CD4-positive, alpha-beta T cell treated with Interleukin-15 for 4 hours (primary cell): ENCODE measurements around the gene RANBP9.

ENCODE experiments used
- DNase-seq: peaks from one replicate; pipeline ENCODE4 v3.0.0-alpha.2; 2020; ENCODE audit warnings: low spot score

Gene RANBP9

DNA sequence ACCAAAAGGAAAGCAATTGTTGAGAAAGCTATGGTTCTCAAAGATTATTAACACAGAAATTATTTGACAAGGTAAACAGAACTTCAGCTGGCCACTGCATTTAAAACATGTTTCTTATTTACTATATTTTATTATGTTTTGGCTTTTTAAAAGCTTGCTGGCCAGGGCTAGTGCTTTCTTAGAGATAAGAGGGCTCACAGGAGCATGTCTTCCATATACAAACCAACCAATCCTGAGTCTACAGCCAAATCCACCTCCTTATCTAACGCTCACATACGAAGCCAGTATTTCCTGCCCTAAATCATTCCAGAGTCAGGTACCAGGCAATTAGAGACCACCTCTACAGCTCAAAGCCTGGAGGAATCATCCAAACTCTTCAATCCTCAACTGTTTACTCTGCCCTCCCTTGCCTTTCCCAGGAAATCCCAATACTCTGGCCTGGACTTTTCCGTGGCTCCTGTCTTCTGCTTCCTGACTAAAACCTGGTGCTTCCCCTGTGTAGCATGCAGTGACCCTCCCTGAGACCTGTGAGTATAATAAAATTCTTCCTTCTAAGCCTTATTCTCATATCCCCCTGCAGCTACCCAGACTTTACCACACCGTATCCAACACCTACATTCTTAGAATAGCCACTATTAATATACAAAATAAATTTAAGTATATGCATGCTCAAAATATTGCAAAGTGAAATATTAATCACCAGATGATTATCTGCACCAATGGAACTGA, 33.2 kb downstream of the RANBP9 start:
- DNase-seq, result no peak

DNA sequence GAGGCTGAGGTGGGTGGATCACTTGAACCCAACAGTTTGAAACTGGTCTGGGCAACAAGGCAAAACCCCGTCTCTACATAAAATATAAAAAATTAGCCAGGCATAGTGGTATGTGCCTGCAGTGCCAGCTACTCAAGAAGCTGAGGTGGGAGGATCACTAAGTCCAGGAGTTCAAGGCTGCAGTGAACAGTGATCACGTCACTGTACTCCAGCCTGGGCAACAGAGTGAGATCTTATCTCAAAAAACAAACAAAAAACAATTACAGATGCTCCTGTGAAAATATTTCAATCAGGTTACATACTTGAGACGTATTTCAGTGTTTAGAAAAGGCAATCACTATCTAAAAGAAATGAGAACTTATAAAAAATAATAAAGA, 33.8 kb downstream of the RANBP9 start:
- no peak for DNase-seq

DNA sequence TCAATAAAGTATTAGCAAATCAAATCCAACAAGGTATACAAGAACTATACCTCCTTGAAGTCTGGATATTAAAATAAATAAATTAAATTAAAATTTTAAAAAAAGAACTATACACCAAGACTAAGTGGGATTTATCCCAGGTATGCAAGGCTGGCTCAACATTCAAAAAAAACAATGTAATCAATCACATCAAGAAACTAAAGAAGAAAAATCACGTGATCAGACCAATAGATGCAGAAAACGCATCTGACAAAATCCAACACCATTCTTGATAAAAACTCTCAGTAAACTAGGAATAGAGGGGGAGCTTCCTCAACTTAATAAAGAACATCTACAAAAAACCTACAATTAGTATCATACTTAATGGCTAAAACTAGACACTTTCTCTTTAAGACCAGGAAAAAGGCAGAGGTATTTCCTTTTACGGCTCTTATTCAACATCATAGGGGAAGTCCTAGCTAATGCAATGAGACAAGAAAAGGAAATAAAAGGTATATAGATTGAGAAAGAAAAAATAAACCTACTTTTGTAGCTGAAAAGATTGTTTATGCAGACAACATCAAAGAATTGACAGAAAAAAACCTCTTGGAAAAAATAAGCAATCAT, 35.0 kb downstream of the RANBP9 start:
- DNase-seq, result no peak

DNA sequence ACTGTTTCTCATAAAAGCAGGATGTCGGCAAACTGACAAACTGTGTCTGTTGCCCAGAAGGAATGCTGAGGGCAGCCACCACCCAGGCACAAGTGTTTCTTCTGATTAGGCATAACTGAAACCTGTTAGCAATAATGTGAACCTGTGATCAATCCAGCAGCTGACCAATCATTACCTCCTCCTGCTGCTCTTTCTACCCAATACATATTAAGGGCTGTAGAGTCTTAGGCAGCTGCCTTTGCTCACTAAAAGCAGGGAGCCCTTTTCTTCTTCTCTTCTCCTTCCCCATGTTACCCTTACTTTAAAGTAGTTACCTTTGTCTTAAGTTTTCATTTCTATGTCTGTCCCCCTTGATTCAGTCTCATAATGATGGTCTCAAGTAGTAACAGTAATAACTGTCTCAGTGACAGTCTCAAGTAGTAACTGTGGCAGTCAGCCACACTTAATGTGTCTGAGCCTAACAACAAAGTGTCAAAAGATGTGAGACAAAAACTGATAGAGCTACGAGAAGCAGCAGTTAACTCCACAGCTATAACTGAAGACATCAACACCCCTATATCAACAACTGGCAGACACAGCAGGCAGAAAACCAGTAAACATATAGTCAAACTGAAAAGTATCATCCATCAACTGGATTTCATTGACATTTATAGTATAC, 37.0 kb downstream of the RANBP9 start:
- DNase-seq, result no peak

DNA sequence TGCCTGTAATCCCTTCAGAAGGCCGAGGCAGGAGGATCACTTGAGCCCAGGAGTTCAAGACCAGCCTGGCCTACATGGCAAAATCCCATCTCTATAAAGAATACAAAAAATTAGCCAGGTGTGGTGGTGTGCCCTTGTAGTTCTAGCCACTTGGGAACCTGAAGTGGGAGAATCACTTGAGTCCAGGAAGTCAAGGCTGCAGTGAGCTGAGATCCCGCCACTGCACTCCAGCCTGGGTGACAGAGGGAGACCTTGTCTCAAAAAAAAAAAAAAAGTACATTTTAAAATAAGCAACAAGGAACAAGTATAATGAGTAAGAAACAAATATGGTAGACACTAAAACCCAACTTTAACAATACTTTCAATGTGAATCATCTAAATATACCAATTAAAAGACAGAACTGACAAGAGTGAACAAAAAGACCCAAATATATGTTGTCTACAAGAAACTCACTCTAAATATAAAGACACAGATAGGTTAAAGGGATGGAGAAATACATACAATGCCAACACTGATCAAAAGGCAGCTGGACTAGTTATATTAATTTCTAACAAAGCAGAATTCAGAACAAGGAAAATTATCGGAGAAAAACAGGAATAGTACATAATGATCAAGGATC, 37.7 kb downstream of the RANBP9 start:
- DNase-seq, result no peak

DNA sequence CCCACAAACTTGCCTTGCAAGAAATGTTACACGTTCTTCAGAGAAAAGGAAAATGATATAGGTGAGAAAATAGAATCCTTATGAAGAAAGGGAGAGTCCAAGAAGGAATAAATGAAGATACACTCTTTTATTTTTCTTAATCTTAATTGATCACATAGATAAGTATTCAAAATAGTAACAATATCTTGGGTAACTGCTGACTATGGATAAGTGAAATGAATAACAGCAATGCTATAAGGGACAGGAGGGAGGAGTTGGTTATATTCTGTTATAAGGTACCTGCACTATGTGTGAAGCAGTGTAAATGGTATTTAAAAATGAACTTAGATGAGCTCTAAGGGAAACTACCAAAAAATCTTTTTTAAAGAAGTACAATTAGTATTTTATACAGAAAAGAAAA, 38.3 kb downstream of the RANBP9 start:
- DNase-seq, result no peak

DNA sequence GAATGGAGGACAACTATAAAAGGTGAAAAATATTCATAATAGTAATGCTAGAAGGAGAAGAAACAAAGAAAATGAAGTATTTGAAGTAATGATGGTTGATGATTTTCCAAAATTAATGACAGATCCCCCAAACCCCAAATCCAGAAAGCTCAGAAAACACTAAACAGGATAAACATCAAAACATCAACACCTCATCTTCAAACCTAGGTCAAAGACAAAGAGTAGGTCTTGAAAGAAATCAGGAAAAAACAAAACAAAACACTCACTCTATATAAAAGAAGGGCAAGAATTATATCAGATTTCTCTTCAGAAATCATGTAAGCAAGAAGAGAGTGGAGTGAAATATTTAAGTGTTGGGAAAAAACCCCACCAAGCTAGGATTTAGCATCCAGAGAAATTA, 38.7 kb downstream of the RANBP9 start:
- no peak for DNase-seq

DNA sequence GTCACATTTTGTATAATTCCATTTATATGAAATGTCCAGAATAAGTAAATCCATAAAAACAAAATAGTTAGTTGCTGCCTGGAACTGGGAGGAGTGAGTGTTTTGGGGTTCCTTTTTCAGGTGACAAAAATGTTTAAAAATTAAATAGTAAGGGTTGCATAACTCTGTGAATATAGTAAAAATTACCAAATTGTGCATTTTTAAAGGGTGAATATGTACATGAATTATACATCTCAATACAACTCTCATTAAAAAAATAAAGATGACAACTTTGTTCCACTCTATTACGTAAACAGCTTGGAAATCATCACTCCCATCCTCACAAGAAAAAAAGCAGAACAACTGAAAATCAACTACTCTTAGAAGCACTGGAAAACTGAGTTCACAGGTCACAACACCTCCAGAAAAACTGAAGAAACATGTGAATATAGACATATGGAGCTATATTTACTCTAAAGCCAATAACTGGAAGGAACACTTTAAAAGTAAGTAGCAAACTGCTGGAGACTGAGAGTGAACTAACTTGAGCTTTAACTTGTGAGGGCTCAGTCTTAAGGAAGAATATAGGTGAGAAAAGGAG, 40.0 kb downstream of the RANBP9 start:
- no peak for DNase-seq

DNA sequence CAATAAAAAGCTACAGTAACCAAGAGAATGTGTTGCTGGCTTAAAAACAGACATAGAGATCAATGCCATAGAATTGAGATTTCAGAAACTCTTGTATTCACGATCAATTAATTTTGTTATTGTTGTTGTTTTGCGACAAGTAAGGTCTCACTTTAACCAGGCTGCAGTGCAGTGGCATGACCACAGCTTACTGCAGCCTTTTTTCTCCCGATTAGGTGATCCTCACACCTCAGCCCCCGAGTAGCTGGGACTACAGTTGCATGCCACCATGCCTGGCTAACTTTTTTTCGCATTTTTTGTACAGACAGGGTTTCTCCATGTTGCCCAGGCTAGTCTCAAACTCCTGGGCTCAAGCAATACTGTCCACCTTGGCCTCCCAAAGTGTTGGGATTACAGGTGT, 42.2 kb downstream of the RANBP9 start:
- DNase-seq, result no peak

DNA sequence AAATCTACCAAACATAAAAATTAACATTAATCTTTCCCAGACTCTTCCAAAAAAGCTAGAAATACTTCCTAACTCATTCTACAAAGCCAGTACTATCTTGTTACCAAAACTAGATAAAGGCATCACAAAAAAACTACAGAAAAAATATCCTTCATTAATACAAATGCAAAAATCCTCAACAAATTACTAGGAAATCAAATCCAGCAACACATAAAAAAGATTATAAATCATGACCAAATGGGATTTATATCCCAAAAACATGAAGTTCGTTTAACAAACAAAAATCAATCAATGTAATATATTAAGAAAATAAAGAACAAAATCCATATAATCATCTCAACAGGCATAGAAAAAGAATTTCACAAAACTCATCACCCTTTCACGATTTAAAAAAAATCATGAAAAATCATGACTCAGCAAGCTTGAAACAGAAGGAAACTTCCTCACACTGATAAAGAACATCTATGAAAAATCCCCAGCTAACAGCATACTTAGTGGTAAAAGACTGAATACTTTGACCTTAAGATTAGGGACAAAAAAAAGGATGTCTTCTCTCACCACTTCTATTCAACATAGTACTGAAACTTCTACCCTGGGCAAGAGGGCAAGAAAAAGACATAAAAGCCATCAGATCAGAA, 43.2 kb downstream of the RANBP9 start:
- DNase-seq, result peak; percentile 36

DNA sequence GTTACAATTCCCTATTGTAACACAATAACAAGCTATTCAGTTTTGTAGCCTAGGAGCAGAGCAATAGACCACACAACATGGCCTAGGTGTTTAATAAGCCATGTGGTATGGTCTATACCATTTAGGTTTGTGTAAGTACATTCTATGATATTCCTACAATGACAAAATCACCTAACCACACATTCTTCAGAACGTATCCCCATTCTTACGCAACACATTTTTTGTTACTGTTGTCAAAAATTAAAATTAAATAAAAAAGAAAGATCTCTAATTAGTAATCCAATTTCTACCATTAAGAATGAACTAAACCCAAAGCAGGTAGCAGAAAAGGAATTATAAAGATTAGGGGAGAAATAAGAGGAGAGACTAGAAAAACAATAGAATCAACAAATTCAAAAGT, 44.0 kb downstream of the RANBP9 start:
- DNase-seq, result no peak

DNA sequence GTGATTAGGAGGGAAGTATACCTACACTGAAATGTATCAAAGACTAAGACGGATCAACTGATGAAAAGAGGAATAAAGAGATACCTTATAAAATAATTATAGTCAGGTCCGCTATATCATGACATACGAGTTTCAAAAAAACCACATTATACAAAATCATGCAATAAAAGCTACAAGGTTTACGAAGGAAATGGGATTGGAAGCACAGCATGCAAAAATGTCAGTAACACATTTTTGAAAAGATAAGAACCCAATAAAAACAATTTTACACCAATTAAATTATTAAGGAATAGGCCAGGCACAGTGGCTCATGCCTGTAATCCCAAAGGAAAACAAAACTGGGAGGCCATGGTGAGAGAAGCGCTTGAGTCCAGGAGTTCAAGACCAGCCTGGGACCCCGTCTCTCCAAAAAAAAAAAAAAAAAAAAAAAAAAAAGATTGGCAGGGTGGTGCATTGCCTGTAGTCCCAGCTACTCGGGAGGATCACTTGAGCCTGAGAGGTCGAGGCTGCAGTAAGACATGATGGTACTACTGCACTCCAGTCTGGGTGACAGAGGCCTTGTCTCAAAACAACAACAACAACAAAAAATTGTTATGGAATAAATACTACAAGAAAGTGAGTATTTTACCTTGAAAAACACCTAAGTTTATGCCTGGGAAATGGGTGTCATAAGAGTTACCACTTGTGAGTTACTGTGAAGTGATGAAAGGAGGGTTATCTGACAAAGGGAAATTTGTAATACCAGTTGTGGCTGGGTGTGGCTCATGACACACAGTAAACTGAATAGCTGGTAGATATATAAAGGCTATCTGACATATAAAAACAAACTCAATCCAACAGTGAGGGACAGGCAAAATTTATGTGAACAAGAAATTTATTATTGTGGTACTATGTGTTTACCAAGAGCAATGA, 45.2 kb downstream of the RANBP9 start:
- DNase-seq, result peak; percentile 68

DNA sequence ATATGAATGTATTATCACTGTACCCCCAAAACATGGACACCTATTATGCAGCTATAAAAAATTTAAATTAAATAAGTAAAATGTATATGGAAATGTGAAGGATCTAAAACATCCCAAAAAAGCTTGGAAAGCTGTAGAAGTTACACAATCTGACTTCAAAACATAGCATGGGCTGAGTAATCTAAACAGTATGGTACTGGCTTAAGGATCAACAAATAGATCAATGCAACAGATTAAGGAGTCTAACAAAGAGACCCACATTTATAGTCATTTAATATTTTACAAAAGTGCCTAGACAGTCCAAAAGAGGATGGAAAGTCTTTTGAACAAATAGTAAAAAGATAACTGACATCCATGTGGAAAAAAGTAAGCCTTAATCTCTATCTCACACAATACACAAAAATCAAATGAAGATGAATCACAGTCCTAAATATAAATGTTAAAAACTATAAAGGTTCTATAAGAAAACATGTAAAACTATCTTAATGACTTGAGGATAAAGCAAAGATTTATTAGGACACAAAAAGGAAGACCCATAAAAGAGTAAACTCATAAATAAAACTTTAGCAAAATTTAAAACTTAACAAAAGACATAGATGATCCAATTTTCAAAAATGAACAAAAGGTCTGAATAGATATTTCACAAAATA, 46.8 kb downstream of the RANBP9 start:
- no peak for DNase-seq

DNA sequence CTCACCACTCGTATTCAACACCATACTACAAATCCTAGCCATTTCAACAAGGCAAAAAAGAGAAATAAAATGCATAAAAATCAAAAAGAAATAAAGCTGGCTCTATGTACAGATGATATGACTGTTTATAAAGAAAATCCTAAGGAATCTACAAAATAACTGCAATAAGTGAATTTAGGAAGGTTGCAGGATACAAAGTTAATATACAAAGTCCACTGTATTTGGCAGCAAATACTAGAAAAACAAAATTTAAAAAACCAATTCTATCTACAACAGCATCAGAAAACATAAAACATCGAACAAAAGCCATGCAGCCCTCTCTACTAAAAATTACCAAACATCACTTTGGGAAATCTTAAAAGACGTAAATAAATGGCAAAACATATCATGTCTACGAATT, 47.6 kb downstream of the RANBP9 start:
- DNase-seq, result no peak

DNA sequence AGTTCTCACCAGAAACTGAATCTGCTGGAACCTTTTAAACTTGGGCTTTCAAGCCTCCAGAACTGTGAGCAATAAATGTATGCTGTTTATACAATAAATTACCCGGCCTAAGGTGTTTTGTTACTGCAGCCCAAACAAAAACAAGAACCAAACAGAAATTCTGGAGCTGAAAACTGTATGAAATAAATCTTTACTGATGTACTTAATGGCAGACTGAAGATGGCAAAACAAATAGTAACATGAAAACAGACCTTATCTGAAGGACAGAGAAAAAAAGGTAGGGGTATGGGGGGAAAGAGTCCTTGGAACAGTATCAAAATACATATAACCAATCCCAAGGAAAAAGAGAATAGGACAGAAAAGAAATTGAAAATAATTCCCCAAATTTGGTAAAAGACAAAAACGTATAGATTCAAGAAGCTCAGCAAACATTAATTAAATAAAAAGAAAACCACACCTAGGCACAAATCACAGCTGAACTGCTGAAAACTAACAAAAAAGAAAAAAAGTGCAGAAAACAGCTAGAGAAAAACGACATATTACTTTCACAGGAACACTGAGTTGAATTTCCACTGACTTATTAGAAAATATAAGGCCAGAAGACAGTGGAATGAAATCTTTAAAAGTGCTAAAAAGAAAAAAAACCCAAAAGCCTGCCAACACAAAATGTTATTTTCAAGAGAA, 48.8 kb downstream of the RANBP9 start:
- DNase-seq, result no peak

DNA sequence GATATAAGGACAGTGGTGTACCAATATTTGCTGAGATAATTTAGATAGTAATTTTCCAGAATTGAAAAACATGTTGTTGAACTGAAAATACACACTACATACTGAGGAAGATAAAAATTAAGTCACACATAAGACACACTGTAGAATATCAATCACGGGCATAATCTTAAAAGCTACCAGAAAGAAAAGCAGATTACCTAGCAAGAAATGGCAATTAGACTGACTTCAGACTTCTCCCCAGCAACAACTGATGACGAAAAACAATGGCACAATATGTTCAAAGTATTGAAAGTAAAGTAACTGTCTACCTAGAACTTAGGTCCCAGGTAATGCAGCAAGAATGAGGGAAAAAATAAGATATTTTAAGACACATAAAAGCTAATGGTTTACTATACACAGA, 50.0 kb downstream of the RANBP9 start:
- no peak for DNase-seq

DNA sequence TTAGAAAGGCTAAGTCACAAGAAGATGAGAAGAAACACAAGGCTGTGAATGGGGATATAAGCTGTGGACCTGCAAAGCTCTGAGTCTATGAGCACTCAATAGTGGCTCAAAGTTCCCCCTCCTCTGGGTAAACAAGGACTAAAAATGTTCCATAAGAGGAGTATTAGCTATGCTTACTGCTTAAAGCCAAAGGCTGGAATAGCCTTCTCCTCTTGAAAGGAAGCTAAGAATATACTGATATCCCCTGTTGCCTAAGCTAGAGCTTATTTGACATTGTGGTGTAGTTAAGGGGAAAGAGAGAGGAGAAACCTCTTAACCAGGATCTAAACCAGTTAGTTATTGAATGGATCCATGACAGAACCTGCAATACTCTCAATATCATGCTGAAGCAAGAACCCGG, 50.7 kb downstream of the RANBP9 start:
- DNase-seq, result no peak

DNA sequence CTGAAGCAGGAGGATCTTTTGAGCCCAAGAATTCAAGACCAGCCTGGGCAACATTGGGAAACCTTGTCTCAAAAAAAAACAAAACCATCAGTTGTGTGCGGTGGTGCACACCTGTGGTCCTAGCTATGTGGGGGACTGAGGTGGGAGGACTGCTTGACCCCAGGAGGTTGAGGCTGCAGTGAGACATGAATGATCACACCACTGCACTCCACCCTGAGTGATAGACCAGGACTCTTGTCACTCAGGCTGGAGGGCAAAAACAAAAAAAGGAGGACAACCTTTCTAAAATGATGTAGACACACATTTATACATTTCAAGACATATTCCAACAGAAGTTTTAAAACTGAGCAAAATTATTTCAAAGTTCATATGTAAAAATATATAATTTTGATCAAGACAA, 51.4 kb downstream of the RANBP9 start:
- no peak for DNase-seq

DNA sequence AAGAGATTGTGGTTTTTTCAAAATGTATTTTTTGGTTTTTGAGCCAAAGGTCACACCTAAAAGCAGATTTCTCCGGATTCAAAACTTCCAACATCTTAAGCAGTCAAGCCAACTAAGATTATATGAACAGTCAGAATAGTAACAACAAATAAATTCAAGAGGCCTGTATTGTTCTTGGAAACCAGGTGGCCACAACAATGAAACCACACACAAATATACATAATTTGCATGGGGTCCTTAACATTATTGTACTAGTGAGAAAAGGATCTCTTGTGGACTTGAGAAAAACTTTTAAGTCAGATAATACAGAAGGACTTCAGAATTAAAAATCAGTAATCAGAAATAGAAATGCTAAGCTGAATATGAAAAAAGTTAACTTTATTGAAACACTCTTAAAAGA, 55.9 kb downstream of the RANBP9 start:
- DNase-seq, result no peak

DNA sequence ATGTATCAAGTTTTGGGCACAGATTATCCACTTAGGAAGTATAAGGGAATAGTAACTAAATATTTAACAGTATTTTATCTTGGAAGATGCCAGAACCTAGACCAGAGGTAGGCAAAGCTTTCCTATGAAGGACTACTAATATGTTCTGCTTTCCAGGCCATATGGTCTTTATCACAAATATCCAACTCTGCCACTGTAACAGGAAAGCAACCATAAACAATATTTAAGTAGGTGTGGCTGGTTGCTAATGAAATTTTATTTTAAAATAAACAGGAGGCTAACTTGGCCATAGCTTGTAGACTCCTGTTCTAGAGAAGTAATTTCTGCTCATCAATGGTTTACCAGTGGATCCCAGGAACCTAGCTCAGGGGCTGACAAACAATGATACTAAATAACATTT, 57.1 kb downstream of the RANBP9 start:
- DNase-seq, result no peak
